ENCODE data around the gene SPAG17. TPM values are rescaled to one million over a fixed set of nuclear protein-coding genes. Genes with fewer than 3 reads are reported as not detected.

SPAG17 gene
- total RNA-seq, 2 experiments from 2014 or later = not detected

DNA sequence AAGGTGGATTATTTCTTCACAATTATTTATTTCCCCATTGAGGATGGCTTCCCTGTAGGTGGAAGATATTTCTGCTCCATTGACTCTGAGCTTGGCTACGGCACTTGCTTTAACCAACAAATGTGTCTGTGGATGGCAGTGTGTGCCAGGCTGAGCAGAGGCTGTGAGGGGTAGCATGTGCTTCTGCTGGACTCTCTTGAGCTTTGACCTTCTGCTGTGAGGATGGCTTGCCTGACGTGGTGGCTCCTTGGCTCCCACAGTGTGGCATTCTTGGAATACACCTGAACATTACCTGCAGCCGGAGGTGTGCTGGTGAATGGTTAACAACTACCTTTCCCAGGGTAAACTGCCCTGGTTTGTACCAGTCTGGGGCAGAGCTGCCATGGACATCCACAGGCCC, 208.6 kb downstream of the SPAG17 start:
- no peaks in the 10 kb centered on the region for H4K20me1 ChIP-seq (ENCODE audit: insufficient read depth, low read length)
- no peak overlapping the region for H3K27ac ChIP-seq (ENCODE audit: low read depth, low read length, poor library complexity, severe bottlenecking)
- no peaks in the 10 kb centered on the region for H3K4me1 ChIP-seq (ENCODE audit: insufficient read depth, low read length, poor library complexity, severe bottlenecking)
- H3K4me3 ChIP-seq (ENCODE audit: low read depth, low read length, poor library complexity, severe bottlenecking) = no peak overlapping the region
- H3K4me2 ChIP-seq (ENCODE audit: low read length) = no peak overlapping the region
- no peaks in the 10 kb centered on the region for H3K79me2 ChIP-seq (ENCODE audit: insufficient read depth, low read depth, low read length)
- no peak overlapping the region for H2AFZ ChIP-seq (ENCODE audit: low read length)
- ChIA-PET POLR2A (interaction anchor here (0.9 kb wide), 1 partner anchor 37 kb away, joined by 3 read pairs; no protein-coding TSS in a partner anchor), CTCF (ENCODE audit: unreplicated experiment) (no interaction called here)
- no peaks in the 10 kb centered on the region for H3K36me3 ChIP-seq (ENCODE audit: insufficient read depth, low read length)
- BruUV-seq (replicated peaks) = no TSS peak
- DNase-seq (ENCODE audit: low spot score) = no peak
- no peaks in the 10 kb centered on the region for H3K9me3 ChIP-seq (ENCODE audit: low read length)
- no peaks in the 10 kb centered on the region for H3K9me2 ChIP-seq (ENCODE audit: insufficient read depth, low read length)
- intact Hi-C loops (cut with micrococcal nuclease; ENCODE audit: unreplicated experiment) = no loop called here
- TF ChIP-seq, protein P1, sequence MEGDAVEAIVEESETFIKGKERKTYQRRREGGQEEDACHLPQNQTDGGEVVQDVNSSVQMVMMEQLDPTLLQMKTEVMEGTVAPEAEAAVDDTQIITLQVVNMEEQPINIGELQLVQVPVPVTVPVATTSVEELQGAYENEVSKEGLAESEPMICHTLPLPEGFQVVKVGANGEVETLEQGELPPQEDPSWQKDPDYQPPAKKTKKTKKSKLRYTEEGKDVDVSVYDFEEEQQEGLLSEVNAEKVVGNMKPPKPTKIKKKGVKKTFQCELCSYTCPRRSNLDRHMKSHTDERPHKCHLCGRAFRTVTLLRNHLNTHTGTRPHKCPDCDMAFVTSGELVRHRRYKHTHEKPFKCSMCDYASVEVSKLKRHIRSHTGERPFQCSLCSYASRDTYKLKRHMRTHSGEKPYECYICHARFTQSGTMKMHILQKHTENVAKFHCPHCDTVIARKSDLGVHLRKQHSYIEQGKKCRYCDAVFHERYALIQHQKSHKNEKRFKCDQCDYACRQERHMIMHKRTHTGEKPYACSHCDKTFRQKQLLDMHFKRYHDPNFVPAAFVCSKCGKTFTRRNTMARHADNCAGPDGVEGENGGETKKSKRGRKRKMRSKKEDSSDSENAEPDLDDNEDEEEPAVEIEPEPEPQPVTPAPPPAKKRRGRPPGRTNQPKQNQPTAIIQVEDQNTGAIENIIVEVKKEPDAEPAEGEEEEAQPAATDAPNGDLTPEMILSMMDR (conservative IDR thresholded peaks at IDR 0.05; ENCODE audit: low read length) = no peak
- TF ChIP-seq EZH2phosphoT487 (IDR thresholded peaks at IDR 0.05; ENCODE audit: borderline replicate concordance, low read depth, low read length) = no peak

DNA sequence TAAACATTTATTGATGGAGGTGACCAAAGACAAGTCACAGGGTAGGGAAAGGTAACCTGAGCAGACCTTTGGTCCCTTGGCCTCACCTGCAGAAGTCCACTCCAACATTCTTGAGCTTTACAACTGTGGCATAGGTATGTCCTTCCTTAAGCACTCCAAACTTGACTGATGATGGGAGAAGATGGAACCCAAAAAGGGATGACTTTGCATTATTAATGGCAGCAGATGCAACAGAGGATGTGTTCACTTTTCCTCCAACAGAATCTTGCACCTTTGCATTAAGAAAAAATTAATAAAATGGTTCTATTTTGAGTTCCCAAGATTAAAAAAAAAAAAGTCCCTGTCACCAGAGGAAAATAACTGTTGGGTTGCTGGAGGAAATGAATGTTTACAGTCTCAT, 213.3 kb downstream of the SPAG17 start:
- Histone ChIP-seq H3K36me3 (ENCODE audit: insufficient read depth, low read length) (no peaks in the 10 kb centered on the region), H4K20me1 (ENCODE audit: insufficient read depth, low read length) (no peaks in the 10 kb centered on the region), H3K27ac (ENCODE audit: low read depth, low read length, poor library complexity, severe bottlenecking) (no peak overlapping the region), H3K4me2 (ENCODE audit: low read length) (no peak overlapping the region), H3K79me2 (ENCODE audit: insufficient read depth, low read depth, low read length) (no peaks in the 10 kb centered on the region), H3K4me1 (ENCODE audit: insufficient read depth, low read length, poor library complexity, severe bottlenecking) (no peaks in the 10 kb centered on the region), H3K9me2 (ENCODE audit: insufficient read depth, low read length) (no peaks in the 10 kb centered on the region), H2AFZ (ENCODE audit: low read length) (no peak overlapping the region), H3K9me3 (ENCODE audit: low read length) (no peaks in the 10 kb centered on the region), H3K4me3 (ENCODE audit: low read depth, low read length, poor library complexity, severe bottlenecking) (no peak overlapping the region)
- POLR2A ChIA-PET = no interaction called here
- BruUV-seq (replicated peaks) = no TSS peak
- no peak for TF ChIP-seq EZH2phosphoT487 (IDR thresholded peaks at IDR 0.05; ENCODE audit: borderline replicate concordance, low read depth, low read length)
- TF ChIP-seq, protein P1 (conservative IDR thresholded peaks at IDR 0.05; ENCODE audit: low read length) = no peak
- CTCF ChIA-PET (ENCODE audit: unreplicated experiment) = no interaction called here
- intact Hi-C loops (cut with micrococcal nuclease; ENCODE audit: unreplicated experiment) = no loop called here
- DNase-seq (ENCODE audit: low spot score) = no peak

DNA sequence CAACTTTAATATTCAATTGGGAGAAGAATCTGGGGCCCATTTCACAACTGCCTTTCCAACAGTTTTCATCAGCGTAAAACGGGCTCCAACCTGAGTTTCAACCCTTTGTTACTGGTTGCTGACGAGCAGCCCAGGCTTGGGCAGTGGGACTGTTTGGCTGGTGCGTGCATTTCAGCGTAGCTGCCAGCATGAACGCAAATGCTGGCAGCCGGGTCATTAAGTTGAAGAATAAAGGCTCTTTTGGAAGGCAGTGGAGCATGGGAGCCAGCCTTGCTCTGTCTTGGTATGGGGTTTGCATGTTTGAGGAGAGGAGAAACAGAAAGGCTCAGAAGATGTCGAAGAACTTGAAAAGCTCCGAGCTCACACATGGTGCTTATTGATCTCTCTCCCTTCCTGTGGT, 214.8 kb downstream of the SPAG17 start:
- TF ChIP-seq EZH2phosphoT487 (IDR thresholded peaks at IDR 0.05; ENCODE audit: borderline replicate concordance, low read depth, low read length) = no peak
- TF ChIP-seq, protein P1 (conservative IDR thresholded peaks at IDR 0.05; ENCODE audit: low read length) = no peak
- DNase-seq (ENCODE audit: low spot score) = no peak
- H3K4me1 ChIP-seq (ENCODE audit: insufficient read depth, low read length, poor library complexity, severe bottlenecking) = no peaks in the 10 kb centered on the region
- H3K9me2 ChIP-seq (ENCODE audit: insufficient read depth, low read length) = no peaks in the 10 kb centered on the region
- no TSS peak for BruUV-seq (replicated peaks)
- H3K4me2 ChIP-seq (ENCODE audit: low read length) = no peak overlapping the region
- H3K79me2 ChIP-seq (ENCODE audit: insufficient read depth, low read depth, low read length) = no peaks in the 10 kb centered on the region
- no peak overlapping the region for H3K27ac ChIP-seq (ENCODE audit: low read depth, low read length, poor library complexity, severe bottlenecking)
- intact Hi-C loops (cut with micrococcal nuclease; ENCODE audit: unreplicated experiment) = no loop called here
- H4K20me1 ChIP-seq (ENCODE audit: insufficient read depth, low read length) = no peaks in the 10 kb centered on the region
- no peak overlapping the region for H2AFZ ChIP-seq (ENCODE audit: low read length)
- POLR2A ChIA-PET = interaction anchor here (1.3 kb wide), 1 partner anchor 10 kb away, joined by 3 read pairs; no protein-coding TSS in a partner anchor
- H3K36me3 ChIP-seq (ENCODE audit: insufficient read depth, low read length) = no peaks in the 10 kb centered on the region
- no peak overlapping the region for H3K4me3 ChIP-seq (ENCODE audit: low read depth, low read length, poor library complexity, severe bottlenecking)
- no peaks in the 10 kb centered on the region for H3K9me3 ChIP-seq (ENCODE audit: low read length)
- CTCF ChIA-PET (ENCODE audit: unreplicated experiment) = no interaction called here

Data from OCI-LY7 (cell line).